Measurements from ENCODE around the gene TCF3.
"Not testable (repeated sequence)": the region's sequence is repeated elsewhere in the genome, so short reads cannot be mapped to it uniquely, and the experiment has no call there.

Gene TCF3

GRCh38 chr19:1650650-1651567 is 1.5 kb downstream of the TCF3 start:
- no peak for DNase-seq

- DNase-seq = no peak
Observed at GRCh38 chr19:1649706-1650649, 2.4 kb downstream of the TCF3 start.

GRCh38 chr19:1648920-1649541 is 3.4 kb downstream of the TCF3 start:
- DNase-seq = no peak

DNA sequence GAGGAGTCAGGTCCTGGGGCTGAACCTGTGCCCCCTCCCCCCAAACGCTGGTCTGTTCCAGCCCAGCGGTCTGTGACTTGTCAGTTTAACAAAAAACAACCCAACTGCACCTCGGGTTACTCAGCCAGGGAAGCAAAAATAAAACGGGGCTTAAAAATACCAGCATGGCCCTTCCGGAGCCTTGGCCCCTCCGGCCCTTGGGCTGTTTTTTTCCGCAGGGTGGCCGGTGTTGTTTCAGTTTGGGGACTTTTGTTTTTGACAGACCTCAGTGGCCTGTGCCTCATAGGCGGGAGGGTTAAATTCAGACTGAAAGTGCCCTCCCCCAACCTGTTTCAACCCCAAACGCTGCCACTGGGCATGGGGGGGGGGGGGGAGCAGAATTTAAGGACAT is 4.0 kb downstream of the TCF3 start:
- no peak for DNase-seq

DNA sequence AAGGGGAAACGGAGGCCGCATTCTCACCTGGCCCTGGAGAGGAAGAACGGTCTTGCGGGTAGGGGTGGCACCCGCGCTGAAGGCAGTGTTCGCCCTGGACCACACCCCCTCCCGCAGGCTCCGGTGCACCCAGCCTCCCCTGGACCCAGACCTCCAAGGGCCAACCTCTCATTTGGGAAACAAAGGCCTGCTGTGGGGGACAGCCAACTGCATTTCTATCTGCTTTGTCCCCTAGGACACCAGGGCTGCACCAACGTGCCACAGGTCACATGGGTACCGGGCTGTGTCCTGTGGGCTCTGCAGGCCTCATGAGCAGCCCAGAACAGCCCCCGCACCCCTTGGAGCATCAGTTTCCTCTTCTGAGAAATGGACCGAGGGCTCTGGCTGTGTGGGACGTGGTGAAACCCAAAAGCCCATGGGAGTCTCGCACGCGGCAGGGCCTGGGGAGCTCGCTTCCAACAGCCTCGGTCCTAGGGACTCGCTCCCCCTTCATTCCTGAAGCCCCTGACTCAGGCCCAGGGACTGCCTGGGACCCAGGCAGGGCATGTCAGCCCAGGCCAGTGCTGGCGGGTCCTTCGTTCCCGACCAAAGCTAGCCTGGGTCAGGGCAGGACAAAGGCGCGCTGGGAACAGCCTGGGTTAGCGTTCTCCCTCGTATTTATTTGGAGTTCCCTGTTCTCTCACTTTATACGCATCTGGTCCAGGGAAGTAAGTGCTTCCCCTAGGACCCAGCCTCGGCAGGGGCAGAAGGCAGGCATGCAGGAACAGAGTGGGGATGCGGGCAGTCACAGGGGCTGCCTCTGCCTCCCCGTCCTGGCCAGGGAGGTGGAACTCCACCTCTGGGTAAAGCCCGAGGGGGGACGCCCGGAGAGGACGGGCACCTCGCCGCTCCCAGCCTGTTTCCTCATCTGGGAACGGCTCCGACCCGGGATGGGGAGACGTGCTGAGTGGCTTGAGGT is 4.6 kb downstream of the TCF3 start:
- no peak for DNase-seq

- no peak for DNase-seq
Observed at GRCh38 chr19:1646659-1647453, 5.6 kb downstream of the TCF3 start.

GRCh38 chr19:1646149-1646548 is 6.3 kb downstream of the TCF3 start:
- DNase-seq = no peak

DNA sequence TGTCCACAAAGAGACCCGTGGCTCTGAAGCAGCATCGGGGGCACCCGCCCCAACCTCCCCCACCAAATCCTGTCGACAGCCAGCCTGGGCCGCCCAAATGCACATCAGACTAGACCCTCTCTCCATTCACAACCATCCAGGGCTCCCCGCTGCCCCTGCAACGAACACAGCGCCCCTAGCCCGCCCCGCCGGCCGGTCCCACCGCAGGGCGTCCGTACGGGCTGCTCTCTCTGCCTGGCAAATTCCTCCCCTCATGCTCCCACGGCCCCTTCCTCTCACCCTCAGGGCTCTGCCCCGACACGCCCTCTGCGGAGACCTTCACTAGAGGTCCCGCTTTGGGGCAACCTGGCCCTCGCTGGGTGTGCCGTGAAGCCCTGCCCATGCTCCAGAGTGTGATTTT is 7.1 kb downstream of the TCF3 start:
- no peak for DNase-seq

DNA sequence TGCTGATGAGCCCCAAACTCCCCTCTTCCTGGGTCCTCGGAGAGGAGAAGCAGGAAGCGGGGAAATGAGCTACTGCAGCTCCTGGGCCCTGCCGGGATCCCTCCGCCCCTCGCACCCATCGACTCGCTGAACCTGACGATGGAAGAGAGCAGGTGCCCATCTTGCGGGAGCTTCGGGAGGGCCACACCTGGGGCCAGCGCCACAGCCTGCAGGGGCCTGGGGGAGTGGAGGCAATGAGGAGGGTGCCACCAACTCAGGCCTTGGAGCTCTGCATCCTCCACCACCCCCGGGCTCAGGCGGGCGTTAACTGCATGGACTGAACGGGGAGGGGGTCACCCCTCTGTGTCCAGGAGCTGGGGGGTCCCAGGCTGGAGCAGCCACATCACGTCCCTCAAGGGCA is 8.3 kb downstream of the TCF3 start:
- no peak for DNase-seq

- DNase-seq = not testable (repeated sequence)
Observed at GRCh38 chr19:1640893-1641448, 11.4 kb downstream of the TCF3 start.

DNA sequence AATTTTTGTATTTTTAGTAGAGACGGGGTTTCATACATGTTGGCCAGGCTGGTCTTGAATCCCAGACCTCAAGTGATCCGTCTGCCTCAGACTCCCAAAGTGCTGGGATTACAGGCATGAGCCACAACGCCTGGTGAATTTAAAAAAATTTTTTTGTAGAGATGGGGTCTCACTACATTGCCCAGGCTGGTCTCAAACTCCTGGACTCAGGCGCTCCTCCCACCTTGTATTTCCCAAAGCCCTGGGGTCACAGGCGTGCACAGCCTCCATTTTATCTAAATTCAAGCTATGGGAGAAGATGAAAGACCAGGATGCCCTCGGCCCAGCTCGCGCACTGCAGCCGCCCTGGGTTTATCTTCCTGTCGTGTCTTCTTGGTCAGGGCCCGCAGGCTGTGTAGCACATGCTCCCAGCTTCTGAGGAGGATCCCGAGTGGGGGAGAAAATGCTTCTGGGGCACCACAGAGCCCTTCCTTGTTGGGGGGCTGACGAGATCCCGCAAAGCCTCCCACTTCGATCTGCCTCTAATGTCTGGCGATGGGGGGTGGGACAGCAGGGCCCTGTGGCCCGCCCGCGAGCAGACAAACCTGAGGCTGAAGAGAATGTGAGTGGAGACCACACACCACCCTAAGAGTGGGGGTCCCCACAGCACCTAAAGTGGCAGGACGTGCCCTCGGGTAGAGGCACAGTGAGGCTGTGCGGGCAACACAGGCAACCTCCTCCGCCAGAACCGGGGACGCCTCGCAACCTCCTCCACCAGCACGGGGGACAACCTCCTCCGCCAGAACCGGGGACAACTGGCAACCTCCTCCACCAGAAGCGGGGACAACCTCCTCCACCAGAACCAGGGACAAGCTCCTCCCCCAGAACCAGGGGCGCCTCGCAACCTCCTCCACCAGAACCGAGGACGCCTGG is 15.8 kb downstream of the TCF3 start:
- DNase-seq = no peak

GRCh38 chr19:1634938-1635243 is 17.5 kb downstream of the TCF3 start:
- no peak for DNase-seq

- no peak for DNase-seq
Observed at GRCh38 chr19:1634242-1634937, 18.0 kb downstream of the TCF3 start.

- no peak for DNase-seq
Observed at GRCh38 chr19:1633269-1633826, 19.1 kb downstream of the TCF3 start.

GRCh38 chr19:1632462-1633268 is 19.8 kb downstream of the TCF3 start:
- DNase-seq = no peak

DNA sequence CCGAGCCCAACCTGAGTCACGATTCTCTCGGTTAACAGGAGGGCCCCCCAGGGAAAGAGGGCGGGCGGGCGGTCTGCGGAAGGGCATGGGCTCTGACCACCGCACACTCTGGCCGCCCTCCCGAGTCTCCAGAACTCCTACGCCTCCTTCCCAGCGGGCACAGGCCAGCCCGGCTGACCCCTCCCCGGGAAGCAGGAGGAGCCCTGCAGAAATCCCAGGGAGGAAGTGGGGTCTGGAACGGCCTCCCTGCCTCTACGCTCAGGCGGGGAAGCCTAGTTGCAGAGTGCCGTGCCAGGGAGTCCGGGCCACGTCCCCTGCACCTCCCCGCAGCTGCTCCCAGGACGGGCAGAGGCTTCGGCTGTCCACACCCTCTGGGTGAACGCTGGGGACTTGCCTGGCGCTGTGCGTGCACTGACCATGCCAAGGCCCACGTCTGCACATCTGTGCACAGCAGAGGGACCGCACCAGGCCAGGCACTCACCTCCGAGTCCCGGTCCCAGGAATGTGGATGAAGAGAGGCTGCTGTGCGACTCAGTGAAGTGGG is 20.8 kb downstream of the TCF3 start:
- no peak for DNase-seq

- no peak for DNase-seq
Observed at GRCh38 chr19:1630811-1631210, 21.6 kb downstream of the TCF3 start.

DNA sequence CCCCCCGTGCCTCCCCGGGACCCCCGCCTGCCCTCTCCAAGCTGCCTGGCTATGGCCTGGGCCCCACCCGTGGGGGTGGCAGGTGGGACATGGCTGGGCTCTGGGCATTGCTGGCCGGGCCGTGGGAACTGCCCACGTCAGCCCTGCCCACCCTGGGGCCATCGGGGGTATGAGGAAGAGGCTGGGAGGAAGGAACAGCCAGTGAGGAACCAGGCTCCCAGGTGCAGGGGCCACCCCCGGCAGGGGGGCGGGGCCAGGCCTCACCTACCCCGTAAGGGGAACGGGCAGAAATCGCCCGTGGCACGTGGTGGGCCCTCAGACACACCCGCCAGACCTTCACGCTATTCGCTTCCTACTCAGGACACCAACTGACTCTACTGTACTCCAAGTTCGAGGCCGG is 22.4 kb downstream of the TCF3 start:
- no peak for DNase-seq
